H1 (cell line): ENCODE measurements around the gene GFPT1. TPM values are rescaled to one million over a fixed set of nuclear protein-coding genes. Genes with fewer than 3 reads are reported as not detected.

Source experiments
- CTCF ChIA-PET: fragments of 300-600 bp; sonication (Branson Sonifier 250); formaldehyde crosslinking; loops from one replicate; lab custom pipeline; 2021; ENCODE audit not compliant: partially characterized antibody; lab: Charles Lee
- POLR2A ChIA-PET: fragments of 300-600 bp; sonication (Branson Sonifier 250); formaldehyde crosslinking; loops from one replicate; lab custom pipeline; 2021; ENCODE audit warnings: inconsistent platforms; ENCODE audit not compliant: partially characterized antibody; lab: Charles Lee
- DNase-seq, 2 experiments: peaks; one replicate each; pipeline versions ENCODE4 v3.0.0 to v3.0.0-alpha.2; 2010 to 2022; ENCODE audit warnings: low spot score in 2 of 2, low read depth in 1 of 2, mixed read lengths in 1 of 2
- FAIRE-seq: peaks from 2 replicates; lab custom pipeline; 2011; peaks lifted over from hg19 to GRCh38; lab: Jason Lieb, UNC
- H2AFZ ChIP-seq: 2 replicates; pipeline ENCODE4 v1.8.1; 2012; ENCODE audit warnings: low read length, inconsistent platforms
- H2AK5ac ChIP-seq: 2 replicates; pipeline ENCODE4 v1.6.1; 2013; ENCODE audit warnings: low read depth, low read length
- H2BK120ac ChIP-seq: replicated peaks from 2 replicates; pipeline ENCODE3; 2013; ENCODE audit warnings: low read depth, low read length, inconsistent platforms
- H2BK12ac ChIP-seq: 2 replicates; pipeline ENCODE4 v1.6.1; 2013; ENCODE audit warnings: low read depth, low read length
- H2BK15ac ChIP-seq: 2 replicates; pipeline ENCODE4 v1.6.1; 2013; ENCODE audit warnings: low read length
- H2BK20ac ChIP-seq: 2 replicates; pipeline ENCODE4 v1.6.1; 2013; ENCODE audit warnings: low read length
- H2BK5ac ChIP-seq: 2 replicates; pipeline ENCODE4 v1.6.1; 2013; ENCODE audit warnings: low read depth, low read length
- H3K14ac ChIP-seq: 2 replicates; pipeline ENCODE4 v1.6.1; 2013; ENCODE audit warnings: inconsistent platforms; ENCODE audit not compliant: insufficient read length
- H3K18ac ChIP-seq: 2 replicates; pipeline ENCODE4 v1.6.1; 2013; ENCODE audit warnings: low read length; ENCODE audit errors: extremely low read depth
- H3K23ac ChIP-seq: 2 replicates; pipeline ENCODE4 v1.6.1; 2013; ENCODE audit warnings: inconsistent platforms; ENCODE audit not compliant: insufficient read length
- H3K23me2 ChIP-seq: 2 replicates; pipeline ENCODE4 v1.6.1; 2013; ENCODE audit warnings: low read depth, low read length
- H3K27ac ChIP-seq: 2 replicates; pipeline ENCODE4 v1.6.1; 2011; ENCODE audit warnings: low read depth, low read length, inconsistent platforms
- H3K27me3 ChIP-seq, 4 experiments: replicated peaks in 1 of 4; 1 replicate in 1 of 4; 2 replicates in 3 of 4; pipeline versions ENCODE4 v1.6.1 to v1.8.1; 2011 to 2013; ENCODE audit warnings: low read length in 3 of 4, mild to moderate bottlenecking in 3 of 4, inconsistent platforms in 2 of 4, mixed read lengths in 2 of 4, moderate library complexity in 1 of 4; ENCODE audit not compliant: control insufficient read depth in 3 of 4, insufficient read depth in 3 of 4; ENCODE audit errors: extremely low read depth in 1 of 4
- H3K36me3 ChIP-seq, 4 experiments: 2 replicates each; pipeline versions ENCODE4 v1.6.1 to v1.8.1; 2011 to 2013; ENCODE audit warnings: mild to moderate bottlenecking in 4 of 4, low read length in 3 of 4, moderate library complexity in 2 of 4, control low read depth in 1 of 4, inconsistent platforms in 1 of 4; ENCODE audit not compliant: insufficient read depth in 4 of 4, control insufficient read depth in 2 of 4
- H3K4ac ChIP-seq: replicated peaks from 2 replicates; pipeline ENCODE3; 2013; ENCODE audit warnings: low read length, low read depth, mixed read lengths, inconsistent platforms; ENCODE audit not compliant: insufficient read length
- H3K4me1 ChIP-seq, 4 experiments: replicated peaks in 1 of 4; 1 replicate in 1 of 4; 2 replicates in 3 of 4; pipeline versions ENCODE4 v1.6.1 to v1.8.1; 2011 to 2013; ENCODE audit warnings: low read length in 3 of 4, inconsistent platforms in 2 of 4, mixed read lengths in 1 of 4; ENCODE audit not compliant: insufficient read depth in 4 of 4, control insufficient read depth in 3 of 4
- H3K4me2 ChIP-seq, 2 experiments: 2 replicates each; pipeline versions ENCODE4 v1.6.1 to v1.8.1; 2011 to 2013; ENCODE audit warnings: low read depth in 2 of 2, low read length in 2 of 2, control low read depth in 1 of 2, inconsistent platforms in 1 of 2, mild to moderate bottlenecking in 1 of 2; ENCODE audit not compliant: insufficient read depth in 1 of 2
- H3K4me3 ChIP-seq, 4 experiments: fragments of 200-600, 300-600 bp in 1 of 4; sonication (generic), shearing (Covaris generic), sonication (Bioruptor Twin) in 1 of 4; 2 replicates each; pipeline versions ENCODE4 v1.5.1 to v1.8.1; 2011 to 2016; ENCODE audit warnings: low read length in 4 of 4, low read depth in 3 of 4, control low read depth in 2 of 4, inconsistent platforms in 2 of 4, mild to moderate bottlenecking in 2 of 4, mixed read lengths in 1 of 4, moderate library complexity in 1 of 4; ENCODE audit not compliant: insufficient read depth in 2 of 4; ENCODE audit errors: extremely low read depth in 1 of 4
- H3K56ac ChIP-seq: replicated peaks from 2 replicates; pipeline ENCODE3; 2013; ENCODE audit warnings: low read depth, mild to moderate bottlenecking, mixed read lengths, low read length, inconsistent platforms; ENCODE audit not compliant: insufficient read length
- H3K79me1 ChIP-seq: 2 replicates; pipeline ENCODE4 v1.6.1; 2013; ENCODE audit warnings: low read depth, low read length, control low read depth
- H3K79me2 ChIP-seq, 2 experiments: 2 replicates each; pipeline versions ENCODE4 v1.6.1 to v1.8.1; 2012 to 2013; ENCODE audit warnings: low read length in 2 of 2, mild to moderate bottlenecking in 2 of 2, inconsistent platforms in 1 of 2; ENCODE audit not compliant: insufficient read depth in 2 of 2, control insufficient read depth in 1 of 2
- H3K9ac ChIP-seq, 4 experiments: replicated peaks in 1 of 4; 1 replicate in 1 of 4; 2 replicates in 3 of 4; pipeline versions ENCODE4 v1.6.1 to v1.8.1; 2011 to 2013; ENCODE audit warnings: low read depth in 3 of 4, low read length in 3 of 4, control low read depth in 2 of 4, mild to moderate bottlenecking in 2 of 4, moderate library complexity in 2 of 4, inconsistent platforms in 1 of 4; ENCODE audit errors: extremely low read depth in 1 of 4
- H3K9me3 ChIP-seq, 2 experiments: 2 replicates each; pipeline versions ENCODE4 v1.6.1 to v1.8.1; 2012 to 2013; ENCODE audit warnings: mild to moderate bottlenecking in 2 of 2, moderate library complexity in 2 of 2, control low read depth in 1 of 2, inconsistent platforms in 1 of 2, low read depth in 1 of 2, low read length in 1 of 2, mixed read lengths in 1 of 2; ENCODE audit not compliant: insufficient read depth in 2 of 2
- H4K20me1 ChIP-seq, 2 experiments: replicated peaks in 1 of 2; 2 replicates each; pipeline versions ENCODE3 to v1.8.1; 2011 to 2013; ENCODE audit warnings: inconsistent platforms in 2 of 2, low read length in 2 of 2, mild to moderate bottlenecking in 1 of 2; ENCODE audit not compliant: insufficient read depth in 2 of 2, control insufficient read depth in 1 of 2
- H4K5ac ChIP-seq: 2 replicates; pipeline ENCODE4 v1.6.1; 2013; ENCODE audit warnings: low read length, low read depth, mixed read lengths, inconsistent platforms; ENCODE audit not compliant: insufficient read length
- H4K8ac ChIP-seq: 2 replicates; pipeline ENCODE4 v1.8.0; 2013; ENCODE audit warnings: mild to moderate bottlenecking, moderate library complexity, low read length, inconsistent platforms; ENCODE audit not compliant: insufficient read depth; ENCODE audit errors: extremely low read depth
- H4K91ac ChIP-seq: replicated peaks from 2 replicates; pipeline ENCODE3; 2013; ENCODE audit warnings: low read length, mixed read lengths, inconsistent platforms; ENCODE audit not compliant: insufficient read length
- HDAC6 ChIP-seq: IDR thresholded peaks from one replicate; pipeline ENCODE4 v1.7.1; 2012; ENCODE audit warnings: low read depth, mild to moderate bottlenecking, inconsistent platforms, low read length, moderate library complexity
- KDM4A ChIP-seq: IDR thresholded peaks from one replicate; pipeline ENCODE4 v1.7.1; 2012; ENCODE audit warnings: low read depth, mild to moderate bottlenecking, moderate library complexity, low read length, inconsistent platforms; ENCODE audit not compliant: severe bottlenecking
- WGBS, 2 experiments: shearing (Covaris generic) in 1 of 2; methylation state at CpG; one replicate each; pipeline versions ENCODE4 v1.1.6 to v1.1.7; 2013 to 2015; ENCODE audit warnings: low lambda C conversion rate in 2 of 2, mixed read lengths in 2 of 2, inconsistent platforms in 1 of 2, low coverage in 1 of 2, missing lambda C conversion rate in 1 of 2; ENCODE audit not compliant: insufficient replicate concordance in 2 of 2, insufficient coverage in 1 of 2, insufficient read length in 1 of 2; ENCODE audit errors: extremely low coverage in 1 of 2, missing lambda C conversion rate in 1 of 2; 5-methylcytosine and 5-hydroxymethylcytosine counted together
- polyA plus RNA-seq, 7 experiments: library from polyadenylated mRNA; depleted of rRNA in 3 of 7; stranded (reverse) in 5 of 7; unstranded in 2 of 7; fragments of >200 nt in 5 of 7; fragments of 200-250 nt in 2 of 7; gene quantifications; 1 replicate in 5 of 7; 2 replicates in 1 of 7; 4 replicates in 1 of 7; pipeline versions ENCODE4 v1.2.1 to v1.2.3, GENCODE V29; 2011 to 2013; ENCODE audit warnings: missing spikeins in 2 of 7, mixed read lengths in 2 of 7
- total RNA-seq: library from RNA; stranded (reverse); fragmentation: NEBNext Ultra II Directional; extraction: Animal tissue kit (Norgen Biotek cat#: 25700); gene quantifications from 2 replicates; pipeline ENCODE4 v1.2.1, GENCODE V29; 2021

GFPT1 gene
- total and polyA plus RNA-seq, 2 of the 8 experiments (the other 6 are each of a cell fraction or from before 2014, with no cell fraction given) = 13.3 to 76.2 TPM

- FAIRE-seq = no peak
- Histone ChIP-seq H2BK15ac (no peak overlapping the region), H4K20me1 (no peaks in the 10 kb centered on the region)
Observed at GRCh38 chr2:69308338-69308737, 78.7 kb downstream of the GFPT1 start.

More at GRCh38 chr2:69308338-69308737, 78.7 kb downstream of the GFPT1 start:
- no peak overlapping the region for H3K56ac ChIP-seq
- H2AK5ac ChIP-seq = no peak overlapping the region
- no peak overlapping the region for H2AFZ ChIP-seq
- no peak overlapping the region for H3K18ac ChIP-seq
- no peak overlapping the region for H2BK20ac ChIP-seq
- H2BK120ac ChIP-seq = no peak overlapping the region
- no peak overlapping the region for H3K9ac ChIP-seq
- H3K4me1 ChIP-seq = peaks cover 0 to 16% (median 9%) of the 10 kb centered on the region in 4 experiments; a peak in 6 of 7 replicates
- 90% methylated on average over 8 of the region's 8 CpGs; no CpG with 5 or more reads in 1 of the 2 experiments for WGBS, 2 experiments
- no peaks in the 10 kb centered on the region; a peak in 1 of 4 replicates for H3K9me3 ChIP-seq
- H4K8ac ChIP-seq = no peak overlapping the region
- peaks cover 0 to 22% (median 13%) of the 10 kb centered on the region in 4 experiments; a peak in 6 of 7 replicates for H3K27me3 ChIP-seq
- no peaks in the 10 kb centered on the region for H3K79me2 ChIP-seq
- no peaks in the 10 kb centered on the region for H3K36me3 ChIP-seq
- 0 out of 2 replicates have a peak overlapping the region, but pooled peaks have one; percentile 17 for H2BK12ac ChIP-seq
- peaks cover 13% of the 10 kb centered on the region; the same call in 1 of the 2 replicates for H3K23me2 ChIP-seq
- no peaks in the 10 kb centered on the region for H3K79me1 ChIP-seq
- POLR2A ChIA-PET = interaction anchor here (0.5 to 0.9 kb wide), 2 partner anchors 38 to 469 kb away, joined by 3 read pairs; no protein-coding TSS in a partner anchor
- no peak overlapping the region for H3K23ac ChIP-seq
- no peak overlapping the region for H2BK5ac ChIP-seq
- DNase-seq = no peak
- CTCF ChIA-PET = interaction anchor here (0.7 to 5.6 kb wide), 12 partner anchors 10 to 282 kb away, joined by 3 to 37 read pairs (median 4); no protein-coding TSS in a partner anchor
- H3K14ac ChIP-seq = no peak overlapping the region
- H4K5ac ChIP-seq = no peak overlapping the region
- no peak for TF ChIP-seq KDM4A
- no peak for TF ChIP-seq HDAC6
- H4K91ac ChIP-seq = no peak overlapping the region
- H3K4ac ChIP-seq = no peak overlapping the region
- no peak overlapping the region for H3K27ac ChIP-seq
- H3K4me3 ChIP-seq = no peak overlapping the region
- no peak overlapping the region for H3K4me2 ChIP-seq
